ENCODE data around the gene HECW1. TPM values are rescaled to one million over a fixed set of nuclear protein-coding genes. Genes with fewer than 3 reads are reported as not detected.

The HECW1 gene
- total RNA-seq, 4 donors from 2014 or later = 0.09 to 0.32 (median 0.12) TPM

DNA sequence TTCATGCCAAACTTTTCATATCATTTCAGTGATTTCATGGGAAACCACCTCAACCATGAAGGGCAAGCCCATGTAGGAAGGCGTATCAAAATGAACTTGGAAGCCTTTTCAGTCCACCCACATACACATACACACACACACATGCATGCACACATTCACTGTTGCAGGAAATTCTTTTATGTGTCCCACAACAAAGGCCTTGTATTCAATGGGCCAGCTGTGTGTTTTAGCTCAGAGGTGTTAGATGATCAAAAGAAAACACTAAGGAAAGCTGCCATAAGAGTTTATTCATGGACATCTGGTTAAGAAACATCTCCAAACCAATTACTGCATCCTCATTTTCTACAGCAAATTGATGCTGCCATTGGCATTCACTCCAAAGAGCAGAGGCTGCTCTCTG lies 396.0 kb downstream of the HECW1 start:
- TF ChIP-seq, protein P1, sequence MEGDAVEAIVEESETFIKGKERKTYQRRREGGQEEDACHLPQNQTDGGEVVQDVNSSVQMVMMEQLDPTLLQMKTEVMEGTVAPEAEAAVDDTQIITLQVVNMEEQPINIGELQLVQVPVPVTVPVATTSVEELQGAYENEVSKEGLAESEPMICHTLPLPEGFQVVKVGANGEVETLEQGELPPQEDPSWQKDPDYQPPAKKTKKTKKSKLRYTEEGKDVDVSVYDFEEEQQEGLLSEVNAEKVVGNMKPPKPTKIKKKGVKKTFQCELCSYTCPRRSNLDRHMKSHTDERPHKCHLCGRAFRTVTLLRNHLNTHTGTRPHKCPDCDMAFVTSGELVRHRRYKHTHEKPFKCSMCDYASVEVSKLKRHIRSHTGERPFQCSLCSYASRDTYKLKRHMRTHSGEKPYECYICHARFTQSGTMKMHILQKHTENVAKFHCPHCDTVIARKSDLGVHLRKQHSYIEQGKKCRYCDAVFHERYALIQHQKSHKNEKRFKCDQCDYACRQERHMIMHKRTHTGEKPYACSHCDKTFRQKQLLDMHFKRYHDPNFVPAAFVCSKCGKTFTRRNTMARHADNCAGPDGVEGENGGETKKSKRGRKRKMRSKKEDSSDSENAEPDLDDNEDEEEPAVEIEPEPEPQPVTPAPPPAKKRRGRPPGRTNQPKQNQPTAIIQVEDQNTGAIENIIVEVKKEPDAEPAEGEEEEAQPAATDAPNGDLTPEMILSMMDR (IDR thresholded peaks at IDR 0.05) = no peak
- no peak for ATAC-seq (ENCODE audit: low FRiP score)
- DNase-seq (ENCODE audit: low spot score) = no peak

DNA sequence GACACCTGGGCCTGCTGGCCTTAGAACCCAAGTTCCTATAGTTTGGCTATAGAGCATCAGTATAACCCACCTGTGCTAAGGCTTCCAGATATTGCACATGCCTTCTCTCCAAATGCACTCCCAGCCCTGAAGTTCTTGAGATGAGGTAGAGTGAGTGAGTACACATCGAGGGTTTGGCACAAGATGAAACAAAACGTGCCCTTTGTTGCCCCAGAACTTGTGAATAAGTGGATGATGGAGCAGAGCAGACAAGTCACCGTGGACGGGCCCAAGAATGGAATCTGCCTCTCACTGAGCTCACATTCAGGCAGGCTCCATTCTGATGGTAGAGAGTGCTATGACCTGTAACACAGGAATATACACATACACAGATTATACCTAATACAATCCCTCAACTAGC lies 397.5 kb downstream of the HECW1 start:
- DNase-seq (ENCODE audit: low spot score) (no peak), ATAC-seq (ENCODE audit: low FRiP score) (no peak)
- TF ChIP-seq, protein P1 (IDR thresholded peaks at IDR 0.05) = no peak

DNA sequence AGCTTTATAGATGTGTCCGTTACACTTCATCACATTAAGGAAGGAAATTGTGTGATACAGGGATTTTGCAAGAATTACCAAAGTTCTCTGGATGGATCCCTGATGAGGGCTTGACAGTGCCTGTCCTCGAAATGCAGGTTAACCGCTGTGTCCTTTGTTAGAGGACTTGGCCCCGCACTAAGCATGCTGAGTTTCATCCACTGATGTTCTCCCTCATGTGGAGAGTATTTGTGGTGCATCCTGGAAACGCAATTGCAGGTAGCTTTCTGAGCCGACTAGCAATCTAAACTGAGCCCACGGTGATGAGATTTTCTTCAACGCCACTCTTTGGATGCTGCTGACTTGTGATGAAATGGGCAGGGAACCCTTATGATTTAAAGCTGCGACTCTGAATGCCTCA lies 398.6 kb downstream of the HECW1 start:
- no peak for ATAC-seq (ENCODE audit: low FRiP score)
- no peak for DNase-seq (ENCODE audit: low spot score)
- TF ChIP-seq, protein P1 (IDR thresholded peaks at IDR 0.05) = no peak

DNA sequence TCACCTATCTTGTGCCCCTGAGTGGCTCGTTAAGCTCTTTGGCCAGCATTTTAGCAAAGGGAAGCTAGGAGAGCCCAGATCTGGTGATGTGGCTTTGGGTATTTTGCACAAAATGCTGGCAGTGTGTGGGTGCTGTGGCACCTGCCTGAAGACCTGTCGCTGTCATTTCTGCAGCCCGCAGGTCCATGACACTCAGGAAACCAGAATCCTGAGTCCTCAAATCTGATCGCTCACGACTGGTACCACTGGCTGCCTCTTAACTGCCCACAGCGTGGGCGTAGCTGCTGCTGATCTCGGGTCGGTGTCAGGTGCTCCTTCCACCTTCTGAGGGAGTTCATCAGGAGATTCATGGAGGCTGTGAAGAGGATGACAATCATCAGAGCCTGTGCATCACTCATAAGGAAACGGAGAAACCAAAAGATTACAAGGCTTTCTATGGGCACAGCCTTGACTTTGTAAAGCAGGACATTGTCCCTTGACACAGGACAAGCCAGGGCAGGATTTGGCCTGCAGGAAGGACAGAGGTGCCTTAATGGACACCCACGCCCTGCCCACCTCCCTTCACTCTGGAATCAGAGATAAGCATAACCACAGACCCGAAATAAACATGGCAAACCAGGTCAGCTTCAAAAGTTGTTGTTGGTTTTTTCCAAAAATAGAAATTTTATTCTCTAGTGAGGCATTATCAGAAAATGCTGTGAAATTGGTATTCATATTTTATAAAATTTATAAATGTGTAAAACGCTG lies 399.5 kb downstream of the HECW1 start:
- ATAC-seq (ENCODE audit: low FRiP score) = no peak
- TF ChIP-seq, protein P1 (IDR thresholded peaks at IDR 0.05) = no peak
- no peak for DNase-seq (ENCODE audit: low spot score)

DNA sequence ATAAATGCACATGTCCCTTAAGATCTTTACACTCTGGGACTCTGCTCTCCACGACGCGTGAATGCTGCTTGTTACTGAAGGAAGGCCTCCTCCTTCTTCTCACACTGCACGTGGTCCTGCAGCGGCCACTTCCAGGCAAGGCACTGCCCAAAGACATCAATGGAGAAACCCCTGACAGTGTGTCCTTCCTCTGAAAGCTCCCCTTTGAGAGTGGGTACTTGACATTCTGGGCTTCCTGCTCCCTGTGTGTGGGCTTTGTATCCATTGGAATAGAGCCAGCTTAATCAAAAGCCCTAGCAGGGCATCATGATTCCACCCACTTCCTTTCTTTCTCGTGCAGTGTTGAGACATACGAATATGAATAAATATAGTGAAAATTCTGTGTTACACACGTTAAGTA lies 400.8 kb downstream of the HECW1 start:
- TF ChIP-seq, protein P1 (IDR thresholded peaks at IDR 0.05) = no peak
- no peak for DNase-seq (ENCODE audit: low spot score)
- no peak for ATAC-seq (ENCODE audit: low FRiP score)

DNA sequence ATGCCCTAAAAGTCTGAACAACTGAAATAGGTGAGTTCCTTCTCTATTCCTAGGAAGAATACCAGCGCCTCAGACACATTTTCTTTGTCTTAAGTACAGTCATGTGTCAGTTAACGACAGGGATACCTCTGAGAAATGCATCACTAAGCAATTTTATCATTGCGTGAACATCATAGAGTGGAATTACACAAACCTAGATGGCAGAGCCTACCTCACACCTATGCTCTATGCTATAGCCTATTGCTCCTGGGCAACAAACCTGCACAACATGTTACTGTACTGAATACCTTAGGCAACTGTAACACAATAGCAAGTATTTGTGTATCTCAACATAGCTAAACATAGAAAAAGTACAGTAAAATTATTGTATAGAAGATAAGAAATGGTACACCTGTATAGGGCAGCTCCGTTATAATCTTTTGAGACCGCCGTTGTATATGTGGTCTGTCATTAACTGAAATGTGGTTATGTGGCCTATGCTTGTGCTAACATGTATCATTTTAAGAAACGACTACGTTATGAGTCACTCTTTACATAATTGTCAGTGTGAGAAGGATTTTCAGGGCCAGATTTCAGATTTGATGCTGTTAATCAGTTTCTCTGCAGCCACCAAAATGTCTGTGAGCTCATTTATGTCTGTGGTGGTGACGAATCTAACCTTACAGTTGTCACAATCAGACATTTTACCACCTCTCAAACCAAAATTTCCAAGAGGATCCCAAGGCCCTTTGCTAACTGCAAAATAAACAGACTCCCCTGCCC lies 404.3 kb downstream of the HECW1 start:
- TF ChIP-seq, protein P1 (IDR thresholded peaks at IDR 0.05) = no peak

More for the DNA sequence above, 404.3 kb downstream of the HECW1 start:
- no peak for DNase-seq (ENCODE audit: low spot score)
- ATAC-seq (ENCODE audit: low FRiP score) = no peak
